ENCODE measurements around the gene ABCF1.
"Not testable (repeated sequence)": the region's sequence is repeated elsewhere in the genome, so short reads cannot be mapped to it uniquely, and the experiment has no call there.

ABCF1 gene

DNA sequence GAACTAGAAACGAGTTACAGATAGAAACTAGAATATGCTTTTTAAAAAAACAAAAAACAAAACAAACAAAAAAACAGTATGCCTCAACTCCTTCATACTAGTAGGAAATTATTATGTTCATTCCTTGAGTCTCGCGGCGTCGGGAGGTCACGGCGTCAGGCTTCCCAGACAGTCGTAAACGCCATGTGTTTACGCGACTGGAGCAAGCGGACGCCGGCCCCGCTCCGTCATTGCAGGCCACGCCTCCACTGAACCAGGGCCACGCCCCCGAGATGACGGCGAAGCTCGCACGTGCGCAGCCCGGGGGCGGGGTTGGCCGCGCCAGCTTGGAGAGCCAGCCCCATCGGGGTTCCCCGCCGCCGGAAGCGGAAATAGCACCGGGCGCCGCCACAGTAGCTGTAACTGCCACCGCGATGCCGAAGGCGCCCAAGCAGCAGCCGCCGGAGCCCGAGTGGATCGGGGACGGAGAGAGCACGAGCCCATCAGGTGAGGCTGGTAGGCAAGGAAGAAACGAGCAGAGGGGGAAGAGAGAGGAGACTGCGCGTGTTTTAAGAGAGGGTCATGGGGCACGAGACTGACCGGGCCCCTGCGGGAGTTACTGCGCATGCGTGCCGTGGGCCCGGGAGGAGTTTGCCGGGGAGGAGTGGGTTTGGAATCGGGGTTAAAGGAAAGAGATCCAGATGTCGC lies at the start of gene ABCF1:
Gene ABCF1 (plus strand): TSS at position 368 of the 687 bp plus-strand sequence. CDS start 46 bp downstream, at position 414.
- peak; percentile 94 for DNase-seq (ENCODE audit: low read depth)

DNA sequence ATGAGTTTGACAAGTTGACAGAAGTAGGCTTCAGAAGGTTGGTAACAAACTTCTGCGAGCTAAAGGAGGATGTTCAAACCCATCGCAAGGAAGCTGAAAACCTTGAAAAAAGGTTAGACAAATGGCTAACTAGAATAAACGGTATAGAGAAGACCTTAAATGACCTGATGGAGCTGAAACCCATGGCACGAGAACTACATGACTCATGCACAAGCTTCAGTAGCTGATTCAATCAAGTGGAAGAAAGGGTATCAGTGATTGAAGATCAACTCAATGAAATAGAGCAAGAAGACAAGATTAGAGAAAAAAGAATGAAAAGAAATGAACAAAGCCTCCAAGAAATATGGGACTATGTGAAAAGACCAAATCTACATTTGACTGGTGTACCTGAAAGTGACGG lies 49.3 kb upstream of the ABCF1 start:
- not testable (repeated sequence) for DNase-seq (ENCODE audit: low read depth)

DNA sequence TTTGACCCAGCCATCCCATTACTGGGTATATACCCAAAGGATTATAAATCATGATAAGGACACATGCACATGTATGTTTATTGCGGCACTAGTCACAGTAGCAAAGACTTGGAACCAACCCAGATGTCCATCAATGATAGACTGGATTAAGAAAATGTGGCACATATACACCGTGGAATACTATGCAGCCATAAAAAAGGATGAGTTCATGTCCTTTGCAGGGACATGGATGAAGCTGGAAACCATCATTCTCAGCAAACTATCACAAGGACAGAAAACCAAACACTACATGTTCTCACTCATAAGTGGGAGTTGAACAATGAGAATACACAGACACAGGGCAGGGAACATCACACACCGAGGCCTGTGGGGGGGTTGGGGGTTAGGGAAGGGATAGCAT lies 44.8 kb upstream of the ABCF1 start:
- DNase-seq (ENCODE audit: low read depth), result not testable (repeated sequence)

DNA sequence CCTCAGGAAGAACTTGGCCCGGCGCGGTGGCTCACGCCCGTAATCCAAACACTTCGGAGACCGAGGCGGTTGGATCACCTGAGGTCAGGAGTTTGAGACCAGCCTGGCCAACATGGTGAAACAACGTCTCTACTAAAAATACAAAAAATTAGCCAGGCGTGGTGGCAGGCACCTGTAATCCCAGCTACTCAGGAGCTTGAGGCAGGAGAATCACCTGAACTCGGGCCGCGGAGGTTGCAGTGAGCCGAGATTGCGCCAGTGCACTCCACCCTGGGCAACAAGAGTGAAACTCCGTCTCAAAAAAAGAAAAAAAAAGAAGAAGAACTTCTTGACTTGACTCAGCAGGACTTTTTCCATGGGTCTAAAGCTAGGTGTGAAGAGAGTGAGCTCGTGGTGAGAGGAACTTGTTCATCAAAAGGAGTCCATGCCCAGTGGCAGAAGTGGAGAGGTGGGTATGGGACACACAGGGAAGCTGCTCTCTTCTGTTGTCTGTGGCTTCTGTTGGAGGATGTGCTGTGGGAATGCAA lies 41.8 kb upstream of the ABCF1 start:
- DNase-seq (ENCODE audit: low read depth), result not testable (repeated sequence)

DNA sequence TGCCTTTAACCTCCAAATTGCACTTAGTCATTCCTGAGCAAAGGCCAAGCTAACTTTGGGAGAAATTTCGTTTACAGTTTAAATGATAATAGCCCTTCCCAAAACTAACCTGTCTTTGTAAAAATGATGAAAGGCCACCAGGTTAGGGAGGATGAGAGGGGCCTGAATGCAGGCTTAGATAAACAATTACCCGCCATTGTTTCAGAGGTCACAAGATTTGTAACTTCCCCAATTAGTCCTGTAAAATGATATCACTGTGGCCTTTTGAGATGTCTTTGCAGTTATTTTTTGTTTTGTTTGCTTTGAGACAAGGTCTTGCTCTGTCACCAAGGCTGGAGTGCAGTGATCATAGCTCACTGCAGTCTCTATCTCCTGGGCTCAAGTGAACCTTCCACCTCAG lies 41.2 kb upstream of the ABCF1 start:
- DNase-seq (ENCODE audit: low read depth), result no peak

DNA sequence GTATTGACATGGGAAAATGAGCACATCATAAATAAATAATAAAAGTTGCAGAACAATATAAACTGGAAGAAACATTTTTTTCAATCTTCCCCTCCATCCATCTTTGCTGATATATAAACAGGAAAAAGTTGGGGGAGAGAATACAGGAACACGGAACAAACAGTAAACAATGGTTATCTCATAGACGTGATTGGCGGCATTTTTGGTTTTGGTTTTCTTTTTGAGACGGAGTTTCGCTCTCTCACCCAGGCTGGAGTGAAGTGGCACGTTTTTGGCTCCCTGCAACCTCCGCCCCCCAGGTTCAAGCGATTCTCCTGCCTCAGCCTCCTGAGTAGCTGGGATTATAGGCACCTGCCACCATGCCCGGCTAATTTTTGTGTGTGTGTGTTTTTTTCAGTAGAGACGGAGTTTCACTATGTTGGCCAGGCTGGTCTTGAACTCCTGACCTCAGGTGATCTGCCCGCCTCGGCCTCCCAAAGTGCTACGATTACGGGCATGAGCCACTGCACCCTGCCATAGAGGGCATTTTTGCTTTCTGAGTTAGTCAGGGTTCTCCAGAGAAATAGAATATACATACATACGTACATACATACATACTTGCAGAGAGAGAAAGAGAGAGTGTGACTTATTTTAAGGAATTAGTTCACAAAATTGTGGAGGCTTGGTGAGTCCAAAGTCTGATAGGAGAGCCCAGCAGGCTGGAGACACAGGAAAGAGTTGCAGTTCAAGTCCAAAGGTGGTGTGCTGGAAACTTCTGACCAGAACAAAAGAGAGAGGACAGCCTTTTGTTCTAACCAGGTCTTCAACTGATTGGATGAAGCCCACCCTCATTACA lies 37.6 kb upstream of the ABCF1 start:
- DNase-seq (ENCODE audit: low read depth), result no peak

DNA sequence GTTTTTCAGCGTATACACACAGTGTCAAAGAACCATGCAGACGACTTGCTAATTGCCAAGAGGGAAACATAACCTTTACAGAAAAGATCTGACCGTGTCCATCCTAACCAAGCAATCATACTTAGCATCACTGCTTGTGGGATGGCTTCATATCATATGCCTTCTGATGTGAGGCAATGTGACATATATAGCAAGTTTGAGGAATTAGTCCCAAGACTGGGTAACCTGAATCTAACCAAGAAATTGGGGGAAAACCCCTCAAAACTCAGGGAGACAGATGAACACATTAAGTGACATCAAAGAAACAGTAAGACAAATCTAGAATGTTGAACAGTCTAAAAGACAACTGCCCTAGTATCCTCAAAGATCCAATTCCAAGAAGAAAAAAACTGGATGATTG lies 33.3 kb upstream of the ABCF1 start:
- no peak for DNase-seq (ENCODE audit: low read depth)

DNA sequence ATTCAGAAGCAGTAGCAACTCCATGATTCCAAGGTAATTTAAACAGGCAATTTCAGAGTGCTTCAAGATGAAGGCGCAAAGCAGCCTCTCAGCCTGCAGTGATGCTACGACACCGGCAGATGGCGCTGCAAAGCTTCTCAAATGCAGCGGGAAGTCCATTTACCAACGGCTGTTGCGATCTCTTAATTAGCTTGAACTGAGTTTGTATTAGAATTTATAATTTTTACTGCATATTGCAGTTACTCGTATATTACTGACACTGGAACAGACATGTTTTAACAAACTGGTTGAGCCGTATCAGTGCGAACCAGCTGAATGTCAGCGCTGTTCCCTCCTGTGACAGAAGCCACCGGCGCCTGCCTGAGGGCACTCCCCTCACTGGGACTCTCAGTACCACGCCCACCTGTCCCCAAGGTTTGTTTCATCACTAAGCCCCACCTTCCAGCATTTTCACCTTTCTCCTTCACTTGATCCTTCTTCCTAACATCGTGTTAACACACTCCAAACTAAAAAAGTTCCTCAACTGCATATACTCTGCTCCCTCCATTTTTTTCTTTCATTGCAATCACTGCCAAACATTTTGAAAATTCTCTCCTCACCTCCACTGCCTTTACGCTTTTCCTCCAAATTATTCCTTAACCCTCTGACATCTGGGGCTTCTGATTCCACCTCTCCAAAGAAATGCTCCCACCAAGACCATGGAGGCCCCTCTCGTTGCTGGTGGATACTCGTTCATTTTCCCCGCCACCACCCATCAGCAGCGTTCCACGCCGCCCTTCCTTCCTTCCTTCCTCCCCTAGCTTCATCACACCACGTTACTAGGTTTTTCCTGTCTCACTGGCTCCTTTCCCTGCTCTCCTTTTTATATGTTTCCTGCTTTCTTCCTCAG lies 29.5 kb upstream of the ABCF1 start:
- DNase-seq (ENCODE audit: low read depth), result peak; percentile 53

DNA sequence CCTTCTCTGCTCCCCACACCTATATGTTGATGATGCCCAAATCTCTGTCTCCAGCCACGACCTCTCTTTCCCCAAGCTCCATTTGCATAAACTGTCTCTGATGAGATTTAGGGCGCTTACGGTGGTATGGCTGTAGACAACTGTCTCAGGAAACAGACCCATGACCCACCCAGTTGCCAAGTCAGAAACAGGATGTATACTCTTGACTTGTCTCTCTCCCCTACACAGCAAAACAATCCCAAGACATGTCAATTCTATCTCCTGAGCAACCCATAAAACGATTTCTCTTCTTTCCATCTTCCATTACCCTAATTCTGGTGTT lies 28.9 kb upstream of the ABCF1 start:
- DNase-seq (ENCODE audit: low read depth), result no peak

DNA sequence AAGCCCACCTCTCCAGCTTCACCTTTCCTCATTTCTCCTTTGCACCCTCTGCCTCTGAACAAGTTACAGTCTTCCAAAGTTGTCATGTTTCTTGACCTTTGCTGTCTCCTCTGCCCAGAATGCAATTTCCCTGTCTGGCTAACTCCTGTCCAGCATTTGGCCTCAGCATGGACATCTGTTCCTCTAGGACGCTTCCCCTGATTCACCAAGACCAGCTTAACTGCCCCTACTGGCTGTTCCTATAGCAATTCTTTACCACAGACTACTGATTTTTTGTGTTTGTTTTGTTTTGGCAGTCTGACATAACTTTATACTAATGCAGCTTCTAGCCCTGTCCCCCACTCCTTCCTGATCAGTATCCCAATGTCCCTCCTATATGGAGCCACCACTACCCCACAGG lies 28.3 kb upstream of the ABCF1 start:
- DNase-seq (ENCODE audit: low read depth), result no peak

DNA sequence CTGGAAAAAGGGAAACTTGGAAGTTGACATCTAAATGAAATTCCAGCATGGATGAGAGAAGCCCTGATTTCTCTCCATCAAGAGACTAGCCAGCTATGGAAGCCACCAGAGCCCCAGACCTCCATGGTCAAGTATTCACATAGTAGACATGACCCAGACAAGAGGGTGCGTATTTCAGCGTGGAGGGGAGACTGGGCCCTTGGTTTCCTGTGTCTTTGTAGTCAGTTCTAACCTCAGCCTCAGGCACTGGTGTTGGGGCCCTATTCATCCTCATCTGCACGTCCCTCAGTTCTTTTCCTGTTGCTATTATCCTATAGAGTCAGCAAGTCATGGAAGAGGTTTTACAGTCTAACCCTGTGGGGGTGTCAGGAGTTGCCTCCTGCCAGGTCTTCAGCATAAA lies 27.4 kb upstream of the ABCF1 start:
- DNase-seq (ENCODE audit: low read depth), result no peak

DNA sequence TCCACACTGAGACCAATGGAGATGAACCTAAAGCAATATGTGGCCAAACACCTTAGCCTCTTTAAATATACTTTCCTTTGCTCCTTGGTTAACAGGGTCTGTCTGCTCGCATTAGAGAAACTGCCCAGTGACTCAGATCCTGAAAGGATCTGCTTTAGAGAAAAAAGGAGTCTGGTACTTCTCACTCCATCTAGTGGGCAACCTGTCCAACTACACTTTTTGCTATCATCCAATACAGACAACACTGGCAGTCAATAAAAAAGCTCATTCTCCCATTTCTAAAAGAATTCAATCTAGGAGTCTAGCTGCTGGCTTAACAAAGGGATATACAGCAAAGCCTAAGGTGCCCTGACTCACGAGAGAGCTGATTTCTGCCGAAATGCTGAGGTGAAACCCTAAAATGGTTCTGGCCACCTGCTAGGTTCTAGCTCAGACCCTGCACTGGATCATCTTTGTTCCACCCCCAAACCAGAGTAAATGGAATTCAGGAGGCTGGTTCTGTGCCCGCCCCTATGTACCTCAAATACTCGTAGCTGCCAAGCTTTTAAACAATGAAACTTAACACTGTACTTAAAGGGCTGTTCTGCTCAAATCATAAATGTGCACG lies 26.5 kb upstream of the ABCF1 start:
- DNase-seq (ENCODE audit: low read depth), result peak; percentile 47

DNA sequence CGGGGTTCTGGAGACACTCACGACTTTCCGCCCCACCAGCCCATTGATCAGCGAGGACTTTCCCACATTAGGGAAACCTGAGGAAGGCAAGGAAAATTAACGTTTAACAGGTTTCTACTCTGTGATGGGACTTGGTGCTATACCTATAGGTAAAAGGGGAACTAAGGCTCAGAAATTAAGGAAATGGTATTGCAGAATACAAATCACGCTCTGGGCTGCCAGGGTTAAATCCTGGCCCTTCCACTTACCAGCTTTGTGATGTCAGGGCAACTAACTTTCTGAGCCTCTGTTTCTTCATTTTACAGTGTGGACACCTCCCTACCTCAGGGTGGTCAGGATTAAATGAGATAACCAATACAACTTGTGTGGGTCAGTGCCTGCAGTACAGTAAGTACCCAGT lies 23.8 kb upstream of the ABCF1 start:
- no peak for DNase-seq (ENCODE audit: low read depth)

DNA sequence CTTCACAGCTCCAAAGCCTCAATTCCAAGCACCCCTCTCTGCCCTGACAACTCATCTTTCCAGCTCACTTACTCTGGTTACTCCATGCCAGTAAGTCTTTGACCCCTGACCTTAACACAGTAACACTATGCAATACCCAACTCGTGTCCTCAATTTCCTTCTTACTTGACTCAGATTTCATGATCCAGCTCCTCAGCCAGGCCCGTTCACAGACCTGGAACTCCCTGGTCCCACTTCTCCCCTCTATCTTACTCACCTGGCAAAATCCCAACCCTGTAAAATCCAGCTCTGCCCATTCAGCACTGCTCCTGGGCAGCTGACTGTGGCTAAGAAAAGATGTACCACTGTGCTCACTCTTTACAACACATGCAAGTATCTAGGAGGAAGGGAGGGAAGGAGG lies 22.9 kb upstream of the ABCF1 start:
- DNase-seq (ENCODE audit: low read depth), result no peak

DNA sequence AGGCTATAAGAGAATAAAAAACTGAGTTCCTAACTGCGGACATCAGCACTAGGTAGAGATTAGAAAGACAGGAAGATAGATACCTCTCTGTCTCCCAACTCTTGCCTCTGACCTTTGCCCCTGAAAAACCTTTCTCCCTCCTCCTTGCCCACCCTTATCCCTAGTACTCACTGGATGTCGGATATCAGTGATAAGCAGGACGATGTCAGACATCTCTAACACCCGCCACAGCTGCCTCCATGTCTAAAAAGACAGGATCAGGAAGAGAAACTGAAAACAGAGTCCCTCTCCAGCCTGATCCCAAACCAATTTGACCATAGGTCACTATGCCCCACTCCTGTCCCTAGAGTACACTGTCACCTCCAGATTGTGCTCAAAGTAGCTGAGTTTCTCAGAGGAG lies 16.8 kb upstream of the ABCF1 start:
- DNase-seq (ENCODE audit: low read depth), result no peak

DNA sequence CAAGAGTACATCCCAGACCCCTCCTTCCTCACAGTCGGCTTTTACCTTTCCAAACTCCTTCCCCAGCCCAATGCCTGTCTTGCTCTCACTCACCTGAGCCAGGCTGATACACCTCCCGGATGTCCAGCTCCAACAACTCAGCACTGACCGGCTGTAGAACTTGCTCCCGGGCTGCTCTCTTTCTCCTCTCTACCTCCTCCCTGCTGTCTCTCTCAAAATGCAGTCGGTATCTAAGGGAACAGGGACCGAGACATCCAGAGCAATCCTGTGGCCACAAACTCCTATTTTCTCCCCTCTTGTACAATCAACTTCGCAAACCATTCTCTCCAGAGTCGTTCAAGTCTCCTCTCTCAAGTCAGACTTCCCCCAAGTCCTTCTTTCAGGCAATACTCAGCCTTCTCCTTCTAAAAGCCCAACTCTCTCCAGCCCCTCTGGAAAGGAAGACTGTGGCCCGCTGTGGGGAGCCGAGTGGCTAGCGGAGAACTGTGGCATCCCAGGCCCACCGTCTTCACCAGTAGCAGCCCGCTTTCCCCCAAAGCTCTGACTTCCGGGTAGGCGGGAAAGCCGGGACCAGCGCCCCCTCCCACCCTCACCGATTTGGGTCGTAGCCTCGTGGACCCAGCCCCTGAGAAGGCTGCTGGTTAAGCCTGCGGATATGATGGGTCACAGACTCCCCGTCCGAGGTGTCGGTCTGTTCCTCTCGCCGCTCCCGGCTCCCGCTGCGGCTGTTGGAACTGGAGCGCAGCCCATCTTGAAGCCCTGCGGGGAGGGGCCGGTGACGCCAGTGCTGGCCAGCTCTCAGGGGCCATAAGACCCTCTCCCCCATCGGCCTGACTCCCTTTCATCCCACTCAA lies 16.1 kb upstream of the ABCF1 start:
- DNase-seq (ENCODE audit: low read depth), result no peak

DNA sequence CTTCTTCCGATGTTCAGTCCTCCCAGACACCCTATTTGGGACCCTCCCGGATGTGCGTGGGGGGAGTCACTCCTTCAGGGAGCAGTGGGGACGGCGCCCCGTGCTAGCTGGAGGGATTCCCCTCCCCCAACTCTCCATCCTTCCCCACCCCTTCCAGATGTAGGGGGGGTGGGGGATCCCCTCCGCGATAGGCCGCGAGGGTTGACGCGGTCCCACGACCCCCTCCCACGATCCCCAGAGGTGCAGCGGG lies 15.5 kb upstream of the ABCF1 start:
- peak; percentile 14 for DNase-seq (ENCODE audit: low read depth)

DNA sequence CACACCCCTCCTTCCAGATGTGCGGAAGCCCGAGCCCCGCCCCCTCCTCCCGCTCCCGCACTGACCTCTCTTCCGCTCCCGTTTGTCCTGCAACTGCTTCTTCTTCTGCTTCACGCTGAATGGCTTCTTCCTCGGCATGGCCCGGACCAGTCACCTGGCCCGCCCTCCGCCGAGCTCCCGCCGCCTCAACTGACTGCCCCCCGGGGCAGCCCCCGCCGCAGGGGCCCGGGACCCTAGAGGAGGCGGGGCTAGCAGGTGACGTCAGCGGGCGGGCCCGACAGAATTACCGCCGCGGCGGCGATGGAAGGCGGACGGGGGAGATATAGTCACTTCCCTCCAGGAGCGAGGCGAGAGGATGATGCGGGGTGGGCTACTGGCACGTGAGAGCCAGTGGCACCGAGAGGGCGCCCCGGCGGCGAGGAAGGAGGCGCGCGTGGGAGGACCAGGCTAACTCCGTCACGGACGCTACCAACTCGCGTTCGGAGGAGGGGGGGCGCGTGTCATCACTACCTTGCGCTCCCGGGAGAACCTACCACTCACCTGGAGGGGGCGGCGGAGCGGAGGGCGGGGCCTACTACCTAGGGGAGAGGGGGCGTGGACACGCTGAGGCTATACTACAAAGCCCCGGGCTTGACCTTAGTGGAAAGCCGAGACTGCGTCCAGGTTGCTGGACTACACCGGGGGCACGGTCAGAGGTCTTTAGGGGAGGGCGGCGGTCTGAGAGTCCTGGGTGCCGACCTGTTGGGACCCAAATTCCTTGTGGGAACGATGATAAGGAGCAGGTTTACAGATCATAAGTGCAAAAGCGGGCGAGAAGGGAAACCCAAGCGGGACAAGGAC lies 15.0 kb upstream of the ABCF1 start, which contains the start of gene GNL1:
Gene GNL1 (minus strand): TSS at position 424 of the 840 bp plus-strand sequence. CDS start 286 bp downstream, at position 138.
- DNase-seq (ENCODE audit: low read depth), result peak; percentile 58

DNA sequence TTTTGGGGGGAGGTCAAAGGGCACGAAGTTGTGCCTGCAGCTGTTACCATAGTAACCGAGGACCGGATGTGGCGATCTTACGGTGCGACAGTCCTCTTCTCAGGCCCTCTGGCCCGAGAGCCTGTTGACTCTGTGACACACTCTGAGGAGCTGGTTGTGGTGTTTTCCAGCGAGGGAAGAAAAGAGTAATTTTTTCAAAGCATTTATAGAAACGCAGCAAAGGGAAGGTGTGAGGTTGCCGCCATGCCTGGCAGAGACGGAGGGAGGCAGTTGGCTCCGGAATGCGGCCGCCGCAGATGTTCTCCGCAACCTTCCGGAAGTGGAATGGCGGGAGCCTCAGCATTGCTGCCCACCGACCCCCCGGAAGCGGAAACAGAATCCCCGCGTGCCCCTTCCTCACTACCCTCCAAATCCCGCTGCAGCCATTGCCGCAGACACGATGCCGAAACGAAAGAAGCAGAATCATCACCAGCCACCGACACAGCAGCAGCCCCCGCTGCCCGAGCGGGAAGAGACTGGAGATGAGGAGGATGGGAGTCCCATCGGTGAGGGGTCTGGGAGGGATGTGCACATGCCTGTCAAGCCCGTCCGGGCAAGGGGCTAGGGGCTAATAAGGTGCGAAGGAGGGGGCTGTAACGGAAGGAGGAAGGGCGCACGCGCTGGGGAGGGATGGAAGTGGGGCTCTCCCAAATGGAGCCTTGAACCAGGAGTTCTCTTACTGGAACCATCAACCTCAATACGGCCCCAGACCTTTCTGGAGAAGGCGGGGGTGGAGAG lies 14.1 kb upstream of the ABCF1 start, which contains the start of gene PRR3:
Gene PRR3 (plus strand): TSS at position 390 of the 777 bp plus-strand sequence. CDS start 50 bp downstream, at position 440.
- peak; percentile 91 for DNase-seq (ENCODE audit: low read depth)

DNA sequence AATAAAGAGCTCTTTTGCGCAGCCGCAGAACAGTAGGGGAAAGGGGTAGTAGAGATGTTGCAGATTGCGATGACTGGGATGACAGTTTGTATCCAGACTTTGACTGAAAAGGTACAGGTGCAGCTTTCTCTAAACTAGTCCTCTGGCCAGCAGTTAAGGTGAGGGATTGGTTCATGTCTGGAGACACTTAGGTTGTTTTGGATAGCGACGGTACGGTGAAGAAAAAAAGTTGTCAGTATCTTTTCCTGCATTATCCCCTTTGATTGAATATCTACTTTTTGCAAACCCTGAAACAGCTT lies 13.6 kb upstream of the ABCF1 start:
- DNase-seq (ENCODE audit: low read depth), result no peak
